ENCODE results near the gene RTL5.

Gene RTL5

GRCh38 chrX:72110876-72111708 is 20.6 kb downstream of the RTL5 start:
- H2AFZ ChIP-seq (ENCODE audit: low read length), result no peak overlapping the region
- no peaks in the 10 kb centered on the region for H3K79me2 ChIP-seq (ENCODE audit: insufficient read depth, low read length)
- H3K9me2 ChIP-seq (ENCODE audit: low read depth, low read length), result no peaks in the 10 kb centered on the region
- H3K27me3 ChIP-seq (ENCODE audit: insufficient read depth, low read length), result no peaks in the 10 kb centered on the region
- no peak overlapping the region for H3K4me2 ChIP-seq (ENCODE audit: low read length)
- H4K20me1 ChIP-seq (ENCODE audit: insufficient read depth, low read length), result no peaks in the 10 kb centered on the region
- TF ChIP-seq CTCF (IDR thresholded peaks at IDR 0.05; ENCODE audit: low read length), result no peak
- TF ChIP-seq EZH2 (IDR thresholded peaks at IDR 0.05; ENCODE audit: borderline replicate concordance, low read length), result no peak
- no peaks in the 10 kb centered on the region for H3K9me3 ChIP-seq (ENCODE audit: low read length)
- H3K9ac ChIP-seq (ENCODE audit: low read length), result no peak overlapping the region
- no peaks in the 10 kb centered on the region for H3K4me1 ChIP-seq (ENCODE audit: insufficient read depth, low read length, severe bottlenecking)
- H3F3A ChIP-seq (ENCODE audit: insufficient read depth, low read length), result no peaks in the 10 kb centered on the region
- H3K36me3 ChIP-seq (ENCODE audit: insufficient read depth, low read length), result no peaks in the 10 kb centered on the region
- H3K4me3 ChIP-seq (ENCODE audit: low read depth, low read length, poor library complexity, severe bottlenecking), result no peak overlapping the region
- no peak overlapping the region for H3K27ac ChIP-seq (ENCODE audit: low read depth, low read length, poor library complexity, severe bottlenecking)

- Histone ChIP-seq H2AFZ (ENCODE audit: low read length) (no peak overlapping the region), H3K4me1 (ENCODE audit: insufficient read depth, low read length, severe bottlenecking) (no peaks in the 10 kb centered on the region), H3K9me2 (ENCODE audit: low read depth, low read length) (no peaks in the 10 kb centered on the region), H3K4me3 (ENCODE audit: low read depth, low read length, poor library complexity, severe bottlenecking) (no peak overlapping the region), H3K36me3 (ENCODE audit: insufficient read depth, low read length) (no peaks in the 10 kb centered on the region), H3K9me3 (ENCODE audit: low read length) (no peaks in the 10 kb centered on the region), H3K27me3 (ENCODE audit: insufficient read depth, low read length) (no peaks in the 10 kb centered on the region), H3K4me2 (ENCODE audit: low read length) (no peak overlapping the region), H3K9ac (ENCODE audit: low read length) (no peak overlapping the region), H3K27ac (ENCODE audit: low read depth, low read length, poor library complexity, severe bottlenecking) (no peak overlapping the region), H3F3A (ENCODE audit: insufficient read depth, low read length) (no peaks in the 10 kb centered on the region), H3K79me2 (ENCODE audit: insufficient read depth, low read length) (no peaks in the 10 kb centered on the region), H4K20me1 (ENCODE audit: insufficient read depth, low read length) (no peaks in the 10 kb centered on the region)
- no peak for TF ChIP-seq EZH2 (IDR thresholded peaks at IDR 0.05; ENCODE audit: borderline replicate concordance, low read length)
These were observed 21.5 kb downstream of the RTL5 start for GRCh38 chrX:72110051-72110875.

GRCh38 chrX:72108666-72109065 is 23.0 kb downstream of the RTL5 start:
- TF ChIP-seq CTCF (IDR thresholded peaks at IDR 0.05; ENCODE audit: low read length) (no peak), EZH2 (IDR thresholded peaks at IDR 0.05; ENCODE audit: borderline replicate concordance, low read length) (no peak)
- no peaks in the 10 kb centered on the region for H3K4me1 ChIP-seq (ENCODE audit: insufficient read depth, low read length, severe bottlenecking)

More at GRCh38 chrX:72108666-72109065, 23.0 kb downstream of the RTL5 start:
- H3K9ac ChIP-seq (ENCODE audit: low read length), result no peak overlapping the region
- no peaks in the 10 kb centered on the region for H3K27me3 ChIP-seq (ENCODE audit: insufficient read depth, low read length)
- no peaks in the 10 kb centered on the region for H3K79me2 ChIP-seq (ENCODE audit: insufficient read depth, low read length)
- no peaks in the 10 kb centered on the region for H3K36me3 ChIP-seq (ENCODE audit: insufficient read depth, low read length)
- H3K9me3 ChIP-seq (ENCODE audit: low read length), result no peaks in the 10 kb centered on the region
- H3K4me3 ChIP-seq (ENCODE audit: low read depth, low read length, poor library complexity, severe bottlenecking), result no peak overlapping the region
- H3F3A ChIP-seq (ENCODE audit: insufficient read depth, low read length), result no peaks in the 10 kb centered on the region
- H3K9me2 ChIP-seq (ENCODE audit: low read depth, low read length), result no peaks in the 10 kb centered on the region
- no peak overlapping the region for H3K4me2 ChIP-seq (ENCODE audit: low read length)
- H2AFZ ChIP-seq (ENCODE audit: low read length), result no peak overlapping the region
- no peaks in the 10 kb centered on the region for H4K20me1 ChIP-seq (ENCODE audit: insufficient read depth, low read length)
- H3K27ac ChIP-seq (ENCODE audit: low read depth, low read length, poor library complexity, severe bottlenecking), result no peak overlapping the region
